Measurements from ENCODE around the gene PPARA. TPM values are rescaled to one million over a fixed set of nuclear protein-coding genes. Genes with fewer than 3 reads are reported as not detected.
A peak's percentile ranks its signal among the peaks of the same experiment; 100 is the strongest.

Gene PPARA
- total RNA-seq, 2 experiments from 2014 or later, result 9.1 to 11.8 TPM

GRCh38 chr22:46203601-46203980, 53.3 kb downstream of the PPARA start:
- TF ChIP-seq CTCF (IDR thresholded peaks at IDR 0.05), result no peak
- H3K9me3 Mint-ChIP-seq, result peaks cover 2% of the 10 kb centered on the region
- POLR2A ChIA-PET, result no interaction called here
- H3K36me3 Mint-ChIP-seq (ENCODE audit: low read depth), result peaks cover 26% of the 10 kb centered on the region
- ATAC-seq, result no peak
- CTCF ChIA-PET, result no interaction called here
- no peak overlapping the region for H3K27ac Mint-ChIP-seq
- no peaks in the 10 kb centered on the region for H3K4me1 Mint-ChIP-seq (ENCODE audit: low read depth)
- no peaks in the 10 kb centered on the region for H3K27me3 Mint-ChIP-seq
- DNase-seq, result no peak
- no peak overlapping the region for H3K4me3 Mint-ChIP-seq
- intact Hi-C loops (cut with micrococcal nuclease), result no loop called here

GRCh38 chr22:46209262-46209661, 58.9 kb downstream of the PPARA start:
- DNase-seq, result no peak
- Mint-ChIP-seq H3K4me1 (ENCODE audit: low read depth) (peaks cover 5% of the 10 kb centered on the region), H3K9me3 (peaks cover 10% of the 10 kb centered on the region), H3K27me3 (no peaks in the 10 kb centered on the region), H3K4me3 (no peak overlapping the region), H3K36me3 (ENCODE audit: low read depth) (peaks cover 39% of the 10 kb centered on the region), H3K27ac (no peak overlapping the region)
- no peak for TF ChIP-seq CTCF (IDR thresholded peaks at IDR 0.05)
- intact Hi-C loops (cut with micrococcal nuclease), result no loop called here
- no peak for ATAC-seq
- POLR2A ChIA-PET, result no interaction called here
- CTCF ChIA-PET, result no interaction called here

- Mint-ChIP-seq H3K4me1 (ENCODE audit: low read depth) (peaks cover 5% of the 10 kb centered on the region), H3K27ac (no peak overlapping the region), H3K9me3 (peaks cover 10% of the 10 kb centered on the region), H3K36me3 (ENCODE audit: low read depth) (peaks cover 37% of the 10 kb centered on the region), H3K4me3 (no peak overlapping the region), H3K27me3 (no peaks in the 10 kb centered on the region)
- ChIA-PET CTCF (no interaction called here), POLR2A (no interaction called here)
- TF ChIP-seq CTCF (IDR thresholded peaks at IDR 0.05), result no peak
- ATAC-seq (no peak), DNase-seq (peak; percentile 12)
- intact Hi-C loops (cut with micrococcal nuclease), result no loop called here
Measured at GRCh38 chr22:46212195-46212594, 61.9 kb downstream of the PPARA start.

- DNase-seq (peak; percentile 37), ATAC-seq (peak; percentile 76)
- Mint-ChIP-seq H3K36me3 (ENCODE audit: low read depth) (peaks cover 36% of the 10 kb centered on the region), H3K4me1 (ENCODE audit: low read depth) (peaks cover 5% of the 10 kb centered on the region), H3K27me3 (no peaks in the 10 kb centered on the region), H3K9me3 (peaks cover 10% of the 10 kb centered on the region), H3K4me3 (no peak overlapping the region), H3K27ac (no peak overlapping the region)
- TF ChIP-seq CTCF (IDR thresholded peaks at IDR 0.05), result no peak
- CTCF ChIA-PET, result no interaction called here
- intact Hi-C loops (cut with micrococcal nuclease), result no loop called here
- POLR2A ChIA-PET, result no interaction called here
Measured at GRCh38 chr22:46213052-46213451, 62.7 kb downstream of the PPARA start.

- Mint-ChIP-seq H3K9me3 (peaks cover 4% of the 10 kb centered on the region), H3K4me3 (no peak overlapping the region), H3K4me1 (ENCODE audit: low read depth) (peaks cover 5% of the 10 kb centered on the region), H3K27ac (no peak overlapping the region), H3K27me3 (no peaks in the 10 kb centered on the region), H3K36me3 (ENCODE audit: low read depth) (peaks cover 27% of the 10 kb centered on the region)
- intact Hi-C loops (cut with micrococcal nuclease), result no loop called here
- CTCF ChIA-PET, result no interaction called here
- DNase-seq (no peak), ATAC-seq (no peak)
- TF ChIP-seq CTCF (IDR thresholded peaks at IDR 0.05), result no peak
- POLR2A ChIA-PET, result no interaction called here
Measured at GRCh38 chr22:46214149-46214548, 63.8 kb downstream of the PPARA start.

All from activated CD8-positive, alpha-beta T cell treated with anti-CD3 and anti-CD28 coated beads for 36 hours (primary cell).